IPS DF 6.9 (cell line): ENCODE results near the gene OR8B8.
"Not testable (repeated sequence)": the region's sequence is repeated elsewhere in the genome, so short reads cannot be mapped to it uniquely, and the experiment has no call there.

Experiments
- DNase-seq: peaks from one replicate; pipeline ENCODE4 v3.0.0-alpha.2; 2013; ENCODE audit warnings: low read depth, low spot score
- H3K27ac ChIP-seq: one replicate; pipeline ENCODE4 v1.5.1; 2013; ENCODE audit warnings: low read length, control low read depth
- H3K27me3 ChIP-seq: 2 replicates; pipeline ENCODE4 v1.6.1; 2013; ENCODE audit warnings: mild to moderate bottlenecking, low read length; ENCODE audit not compliant: control insufficient read depth, insufficient read depth
- H3K36me3 ChIP-seq: 2 replicates; pipeline ENCODE4 v1.6.1; 2013; ENCODE audit warnings: low read length; ENCODE audit not compliant: control insufficient read depth, insufficient read depth
- H3K4me1 ChIP-seq: 2 replicates; pipeline ENCODE4 v1.6.1; 2013; ENCODE audit warnings: low read length; ENCODE audit not compliant: control insufficient read depth, insufficient read depth
- H3K4me3 ChIP-seq: 2 replicates; pipeline ENCODE4 v1.5.1; 2013; ENCODE audit warnings: mild to moderate bottlenecking, low read length
- H3K9me3 ChIP-seq: 2 replicates; pipeline ENCODE4 v1.6.1; 2013; ENCODE audit warnings: low read length, inconsistent platforms; ENCODE audit not compliant: control insufficient read depth, insufficient read depth
- WGBS: extraction: QIAGEN DNeasy Blood & Tissue Kit; methylation state at CpG from one replicate; pipeline ENCODE4 v1.1.7; 2013; ENCODE audit warnings: mixed read lengths, missing lambda C conversion rate; ENCODE audit not compliant: insufficient read length, insufficient coverage; 5-methylcytosine and 5-hydroxymethylcytosine counted together

The OR8B8 gene

GRCh38 chr11:124441519-124441918, 4.0 kb downstream of the OR8B8 start:
- no peaks in the 10 kb centered on the region for H3K27me3 ChIP-seq
- WGBS = no CpG with 5 or more reads among the region's 7 CpGs
- no peak for DNase-seq
- H3K36me3 ChIP-seq = no peaks in the 10 kb centered on the region
- H3K27ac ChIP-seq = no peak overlapping the region
- no peak overlapping the region for H3K4me3 ChIP-seq
- H3K4me1 ChIP-seq = no peaks in the 10 kb centered on the region
- no peaks in the 10 kb centered on the region for H3K9me3 ChIP-seq

GRCh38 chr11:124441081-124441480, 4.4 kb downstream of the OR8B8 start:
- H3K4me3 ChIP-seq = no peak overlapping the region
- no peaks in the 10 kb centered on the region for H3K4me1 ChIP-seq
- no peaks in the 10 kb centered on the region for H3K27me3 ChIP-seq
- H3K36me3 ChIP-seq = no peaks in the 10 kb centered on the region
- no peak overlapping the region for H3K27ac ChIP-seq
- H3K9me3 ChIP-seq = no peaks in the 10 kb centered on the region
- no CpG with 5 or more reads among the region's 5 CpGs for WGBS
- DNase-seq = no peak

GRCh38 chr11:124440608-124441007, 4.9 kb downstream of the OR8B8 start:
- Histone ChIP-seq H3K4me3 (no peak overlapping the region), H3K4me1 (no peaks in the 10 kb centered on the region), H3K36me3 (no peaks in the 10 kb centered on the region), H3K27me3 (no peaks in the 10 kb centered on the region), H3K9me3 (no peaks in the 10 kb centered on the region), H3K27ac (no peak overlapping the region)
- no CpG with 5 or more reads among the region's 4 CpGs for WGBS
- no peak for DNase-seq

GRCh38 chr11:124434699-124435098, 10.8 kb downstream of the OR8B8 start:
- no CpG with 5 or more reads among the region's 2 CpGs for WGBS
- DNase-seq = no peak
- no peaks in the 10 kb centered on the region for H3K9me3 ChIP-seq
- H3K27ac ChIP-seq = no peak overlapping the region
- H3K4me1 ChIP-seq = no peaks in the 10 kb centered on the region
- H3K36me3 ChIP-seq = no peaks in the 10 kb centered on the region
- no peak overlapping the region for H3K4me3 ChIP-seq
- H3K27me3 ChIP-seq = no peaks in the 10 kb centered on the region

- no peaks in the 10 kb centered on the region for H3K4me1 ChIP-seq
- no CpG with 5 or more reads among the region's 2 CpGs for WGBS
- no peaks in the 10 kb centered on the region for H3K9me3 ChIP-seq
- H3K27me3 ChIP-seq = no peaks in the 10 kb centered on the region
- no peak for DNase-seq
- no peaks in the 10 kb centered on the region for H3K36me3 ChIP-seq
- H3K4me3 ChIP-seq = no peak overlapping the region
- no peak overlapping the region for H3K27ac ChIP-seq
Observed at GRCh38 chr11:124429599-124429998, 15.9 kb downstream of the OR8B8 start.

- Histone ChIP-seq H3K9me3 (no peaks in the 10 kb centered on the region), H3K4me3 (no peak within 1 kb of the TSS), H3K36me3 (no peaks in the 10 kb centered on the region), H3K4me1 (no peaks in the 10 kb centered on the region), H3K27me3 (no peaks in the 10 kb centered on the region), H3K27ac (no peak within 1 kb of the TSS)
- no CpG with 5 or more reads among the region's 2 CpGs for WGBS
- DNase-seq = no peak
Observed at GRCh38 chr11:124424384-124424921, 21.0 kb downstream of the OR8B8 start, which contains the start of gene OR8B4. Gene OR8B4, minus strand, starts transcription at chr11:124424871. Its CDS starts 0 bp downstream, at chr11:124424871.

- no CpG with 5 or more reads among the region's 4 CpGs for WGBS
- Histone ChIP-seq H3K27me3 (no peaks in the 10 kb centered on the region), H3K4me1 (no peaks in the 10 kb centered on the region), H3K36me3 (no peaks in the 10 kb centered on the region), H3K4me3 (no peak overlapping the region), H3K9me3 (no peaks in the 10 kb centered on the region), H3K27ac (no peak overlapping the region)
- no peak for DNase-seq
Observed at GRCh38 chr11:124421043-124421442, 24.5 kb downstream of the OR8B8 start.

GRCh38 chr11:124415356-124415923, 30.1 kb downstream of the OR8B8 start:
- no CpG with 5 or more reads among the region's 5 CpGs for WGBS
- H3K9me3 ChIP-seq = no peaks in the 10 kb centered on the region
- H3K27me3 ChIP-seq = no peaks in the 10 kb centered on the region
- DNase-seq = no peak
- no peaks in the 10 kb centered on the region for H3K36me3 ChIP-seq
- H3K27ac ChIP-seq = no peak overlapping the region
- H3K4me1 ChIP-seq = no peaks in the 10 kb centered on the region
- H3K4me3 ChIP-seq = no peak overlapping the region

- H3K36me3 ChIP-seq = no peaks in the 10 kb centered on the region
- no peaks in the 10 kb centered on the region for H3K9me3 ChIP-seq
- DNase-seq = no peak
- H3K27ac ChIP-seq = no peak overlapping the region
- no peaks in the 10 kb centered on the region for H3K27me3 ChIP-seq
- WGBS = no CpG with 5 or more reads among the region's 7 CpGs
- H3K4me3 ChIP-seq = no peak overlapping the region
- no peaks in the 10 kb centered on the region for H3K4me1 ChIP-seq
Observed at GRCh38 chr11:124409906-124410305, 35.6 kb downstream of the OR8B8 start.

GRCh38 chr11:124405581-124405980, 39.9 kb downstream of the OR8B8 start:
- no peaks in the 10 kb centered on the region for H3K36me3 ChIP-seq
- no peak overlapping the region for H3K4me3 ChIP-seq
- H3K27me3 ChIP-seq = no peaks in the 10 kb centered on the region
- WGBS = no CpG with 5 or more reads among the region's 2 CpGs
- H3K9me3 ChIP-seq = no peaks in the 10 kb centered on the region
- no peak for DNase-seq
- H3K4me1 ChIP-seq = no peaks in the 10 kb centered on the region
- no peak overlapping the region for H3K27ac ChIP-seq

GRCh38 chr11:124403186-124403585, 42.3 kb downstream of the OR8B8 start:
- H3K27me3 ChIP-seq, H3K4me1 ChIP-seq, H3K9me3 ChIP-seq, DNase-seq, H3K36me3 ChIP-seq, H3K4me3 ChIP-seq, H3K27ac ChIP-seq: not testable (repeated sequence)
- no CpG with 5 or more reads among the region's 27 CpGs for WGBS
